HEK293 (cell line): Measurements from ENCODE around the gene OR52D1.

Experiments
- CTCF ChIA-PET: fragments of 350-600 bp; formaldehyde crosslinking; extraction: SDS; loops from one replicate; lab custom pipeline; 2021; ENCODE audit warnings: antibody characterized with exemption; lab: Yijun Ruan, JAX
- POLR2A ChIA-PET: fragments of 300-600 bp; formaldehyde crosslinking; extraction: SDS; loops from one replicate; lab custom pipeline; 2020; ENCODE audit warnings: antibody characterized with exemption, inconsistent platforms; lab: Yijun Ruan, JAX
- H3K27ac ChIP-seq: fragments of 200-500 bp; sonication (Bioruptor generic); 2 replicates; pipeline ENCODE4 v1.5.1; 2014; ENCODE audit warnings: low read depth, low read length, control low read depth, inconsistent platforms; ENCODE audit errors: extremely low read depth
- H3K36me3 ChIP-seq, 2 experiments: fragments of 200-500 bp in 1 of 2; sonication (Bioruptor generic) in 1 of 2; 1 replicate in 1 of 2; 2 replicates in 1 of 2; pipeline ENCODE4 v1.5.1; 2014 to 2017; ENCODE audit warnings: inconsistent platforms in 2 of 2, low read length in 2 of 2; ENCODE audit not compliant: control insufficient read depth in 2 of 2, insufficient read depth in 1 of 2
- H3K4me1 ChIP-seq: fragments of 200-500 bp; sonication (Bioruptor generic); 2 replicates; pipeline ENCODE4 v1.5.1; 2014; ENCODE audit warnings: mild to moderate bottlenecking, low read length, inconsistent platforms; ENCODE audit not compliant: control insufficient read depth, insufficient read depth
- H3K4me3 ChIP-seq: 2 replicates; pipeline ENCODE4 v1.5.1; 2011; ENCODE audit warnings: low read depth, mild to moderate bottlenecking, control low read depth, low read length, moderate library complexity
- H3K9me3 ChIP-seq: fragments of 200-500 bp; sonication (Bioruptor generic); 2 replicates; pipeline ENCODE4 v1.5.1; 2014; ENCODE audit warnings: low read depth, low read length, inconsistent platforms; ENCODE audit not compliant: control insufficient read depth, insufficient read depth
- AEBP2 ChIP-seq: fragments of 450-650 bp; formaldehyde crosslinking; IDR thresholded peaks from 2 replicates; pipeline ENCODE4 v1.5.1; 2016; ENCODE audit warnings: missing biosample characterization, missing genetic modification characterization, borderline replicate concordance
- KLF17 ChIP-seq: fragments of 450-650 bp; formaldehyde crosslinking; IDR thresholded peaks from 2 replicates; pipeline ENCODE4 v1.5.1; 2016; ENCODE audit warnings: missing biosample characterization, missing genetic modification characterization
- REST ChIP-seq: fragments of 450-650 bp; formaldehyde crosslinking; IDR thresholded peaks from 2 replicates; pipeline ENCODE4 v1.5.1; 2016; ENCODE audit warnings: missing biosample characterization, missing genetic modification characterization
- TSHZ1 ChIP-seq: fragments of 450-650 bp; formaldehyde crosslinking; IDR thresholded peaks from 2 replicates; pipeline ENCODE4 v1.5.1; 2016; ENCODE audit warnings: missing biosample characterization, missing genetic modification characterization, borderline replicate concordance
- ZIC2 ChIP-seq: fragments of 450-650 bp; formaldehyde crosslinking; IDR thresholded peaks from 2 replicates; pipeline ENCODE4 v1.5.1; 2016; ENCODE audit warnings: missing biosample characterization, missing genetic modification characterization
- ZNF302 ChIP-seq: fragments of 450-650 bp; formaldehyde crosslinking; IDR thresholded peaks from 2 replicates; pipeline ENCODE4 v1.5.1; 2016; ENCODE audit warnings: missing biosample characterization, missing genetic modification characterization, low read depth
- ZNF354C ChIP-seq: fragments of 450-650 bp; formaldehyde crosslinking; IDR thresholded peaks from 2 replicates; pipeline ENCODE4 v1.5.1; 2016; ENCODE audit warnings: missing biosample characterization, missing genetic modification characterization, low read depth, borderline replicate concordance
- ZNF362 ChIP-seq: fragments of 450-650 bp; formaldehyde crosslinking; IDR thresholded peaks from 2 replicates; pipeline ENCODE4 v1.5.1; 2016; ENCODE audit warnings: missing biosample characterization, missing genetic modification characterization
- ZNF416 ChIP-seq: fragments of 450-650 bp; formaldehyde crosslinking; IDR thresholded peaks from 2 replicates; pipeline ENCODE4 v1.5.1; 2016; ENCODE audit warnings: missing biosample characterization, missing genetic modification characterization
- ZNF621 ChIP-seq: fragments of 450-650 bp; formaldehyde crosslinking; IDR thresholded peaks from 2 replicates; pipeline ENCODE4 v1.5.1; 2017; ENCODE audit warnings: missing biosample characterization, missing genetic modification characterization
- ZNF626 ChIP-seq: fragments of 450-650 bp; sonication (Bioruptor Pico); formaldehyde crosslinking; IDR thresholded peaks from 2 replicates; pipeline ENCODE4 v1.5.1; 2018; ENCODE audit warnings: missing biosample characterization, missing genetic modification characterization, inconsistent platforms
- ZNF707 ChIP-seq: fragments of 450-650 bp; formaldehyde crosslinking; IDR thresholded peaks from 2 replicates; pipeline ENCODE4 v1.5.1; 2016; ENCODE audit warnings: missing biosample characterization, missing genetic modification characterization
- ZNF76 ChIP-seq: fragments of 450-650 bp; formaldehyde crosslinking; IDR thresholded peaks from 2 replicates; pipeline ENCODE4; 2016; ENCODE audit warnings: low read depth, missing biosample characterization, missing genetic modification characterization, borderline replicate concordance
- ZNF777 ChIP-seq: fragments of 450-650 bp; formaldehyde crosslinking; IDR thresholded peaks from 2 replicates; pipeline ENCODE4 v1.5.1; 2017; ENCODE audit warnings: missing biosample characterization, missing genetic modification characterization, borderline replicate concordance
- ZSCAN23 ChIP-seq: fragments of 450-650 bp; formaldehyde crosslinking; IDR thresholded peaks from 2 replicates; pipeline ENCODE4 v1.5.1; 2016; ENCODE audit warnings: missing biosample characterization, missing genetic modification characterization

Gene OR52D1

GRCh38 chr11:5509803-5510202 is 21.3 kb downstream of the OR52D1 start, which contains the start of gene UBQLN3:
UBQLN3 (minus strand) TSS chr11:5509957; CDS start chr11:5509558, 399 bp downstream.
- TF ChIP-seq TSHZ1 (tag by site-specific recombination) (no peak), ZNF76 (tag by site-specific recombination) (no peak), REST (tag by site-specific recombination) (no peak), ZNF416 (tag by site-specific recombination) (no peak), AEBP2 (tag by site-specific recombination) (no peak), ZIC2 (tag by site-specific recombination) (no peak), KLF17 (tag by site-specific recombination) (no peak), ZNF302 (tag by site-specific recombination) (no peak), ZSCAN23 (tag by site-specific recombination) (no peak), ZNF354C (no peak), ZNF621 (tag by site-specific recombination) (no peak), ZNF777 (no peak), ZNF626 (tag by site-specific recombination) (no peak)
- POLR2A ChIA-PET, result no interaction called here
- no peak within 1 kb of the TSS for H3K27ac ChIP-seq
- H3K4me1 ChIP-seq, result no peaks in the 10 kb centered on the region
- CTCF ChIA-PET, result interaction anchor here (0.6 kb wide), 2 partner anchors 11 to 440 kb away, joined by 3 to 5 read pairs; no protein-coding TSS in a partner anchor
- H3K36me3 ChIP-seq, result no peaks in the 10 kb centered on the region
- H3K4me3 ChIP-seq, result no peak within 1 kb of the TSS
- H3K9me3 ChIP-seq, result no peaks in the 10 kb centered on the region

GRCh38 chr11:5514841-5515240 is 26.4 kb downstream of the OR52D1 start:
- no peaks in the 10 kb centered on the region for H3K9me3 ChIP-seq
- H3K4me1 ChIP-seq, result no peaks in the 10 kb centered on the region
- H3K4me3 ChIP-seq, result no peak overlapping the region
- H3K36me3 ChIP-seq, result no peaks in the 10 kb centered on the region
- H3K27ac ChIP-seq, result no peak overlapping the region
- TF ChIP-seq ZNF362 (tag by site-specific recombination) (no peak), ZNF707 (tag by site-specific recombination) (no peak)
- POLR2A ChIA-PET, result no interaction called here
- CTCF ChIA-PET, result interaction anchor here (1.2 kb wide), 1 partner anchor 10 kb away, joined by 4 read pairs; no protein-coding TSS in a partner anchor
